Ovary (tissue), 3 donors: ENCODE results near the gene BATF3.
"Not testable (repeated sequence)": the region's sequence is repeated elsewhere in the genome, so short reads cannot be mapped to it uniquely, and the experiment has no call there.

ENCODE experiments used
- CTCF ChIP-seq, 3 donors: fragments of 450-650 bp in 2 of 3; fragments of 200-600 bp in 1 of 3; IDR thresholded peaks; one replicate each; pipeline versions ENCODE4 v1.5.1 to v1.8.0; 2016 to 2022; ENCODE audit warnings: antibody characterized with exemption in 3 of 3, mild to moderate bottlenecking in 1 of 3
- EP300 ChIP-seq: sonication (generic); formaldehyde crosslinking; IDR thresholded peaks from one replicate; pipeline ENCODE4 v1.6.1; 2017; ENCODE audit warnings: antibody characterized with exemption
- POLR2A ChIP-seq: fragments of 450-650 bp; IDR thresholded peaks from one replicate; pipeline ENCODE4 v1.6.1; 2017; ENCODE audit warnings: antibody characterized with exemption, mild to moderate bottlenecking, moderate library complexity
- donor health status: DM: no; HTN: no; CAD: no.

DNA sequence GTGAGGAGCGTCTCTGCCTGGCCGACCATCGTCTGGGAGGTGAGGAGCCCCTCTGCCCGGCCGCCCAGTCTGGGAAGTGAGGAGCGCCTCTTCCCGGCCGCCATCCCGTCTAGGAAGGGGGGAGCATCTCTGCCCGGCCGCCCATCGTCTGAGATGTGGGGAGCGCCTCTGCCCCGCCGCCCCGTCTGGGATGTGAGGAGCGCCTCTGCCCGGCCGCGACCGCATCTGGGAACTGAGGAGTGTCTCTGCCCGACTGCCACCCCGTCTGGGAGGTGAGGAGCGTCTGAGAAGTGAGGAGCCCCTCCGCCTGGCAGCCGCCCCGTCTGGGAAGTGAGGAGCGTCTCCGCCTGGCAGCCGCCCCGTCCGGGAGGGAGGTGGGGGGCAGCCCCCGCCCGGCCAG lies 25.0 kb upstream of the BATF3 start:
- TF ChIP-seq CTCF (IDR thresholded peaks at IDR 0.05); EP300; POLR2A: not testable (repeated sequence)
